Liver (tissue), 9 donors: Measurements from ENCODE around the gene PIGL. TPM values are rescaled to one million over a fixed set of nuclear protein-coding genes. Genes with fewer than 3 reads are reported as not detected.

Source experiments
- DNase-seq: peaks from one replicate; pipeline ENCODE4 v3.0.0-alpha.2; 2017; ENCODE audit warnings: low spot score
- H3K27ac ChIP-seq, 2 donors: one replicate each; pipeline ENCODE4 v1.7.0; 2013; ENCODE audit warnings: inconsistent platforms in 2 of 2, low read length in 2 of 2, control low read depth in 1 of 2, low read depth in 1 of 2, mild to moderate bottlenecking in 1 of 2
- H3K27me3 ChIP-seq, 4 donors: one replicate each; pipeline versions ENCODE4 v1.6.1 to v1.7.0; 2013; ENCODE audit warnings: low read length in 3 of 4, inconsistent platforms in 1 of 4, mild to moderate bottlenecking in 1 of 4, moderate library complexity in 1 of 4; ENCODE audit not compliant: control insufficient read depth in 4 of 4, insufficient read depth in 4 of 4
- H3K36me3 ChIP-seq, 4 donors: one replicate each; pipeline versions ENCODE4 v1.6.1 to v1.7.0; 2013; ENCODE audit warnings: low read length in 3 of 4, mild to moderate bottlenecking in 3 of 4, low read depth in 1 of 4, moderate library complexity in 1 of 4; ENCODE audit not compliant: control insufficient read depth in 4 of 4, insufficient read depth in 3 of 4
- H3K4me1 ChIP-seq, 4 donors: one replicate each; pipeline versions ENCODE4 v1.6.1 to v1.7.0; 2013; ENCODE audit warnings: low read length in 3 of 4, mild to moderate bottlenecking in 3 of 4, moderate library complexity in 1 of 4; ENCODE audit not compliant: control insufficient read depth in 4 of 4, insufficient read depth in 4 of 4
- H3K4me3 ChIP-seq, 3 donors: one replicate each; pipeline versions ENCODE4 v1.6.1 to v1.7.0; 2013; ENCODE audit warnings: low read length in 3 of 3, control low read depth in 1 of 3, low read depth in 1 of 3, mild to moderate bottlenecking in 1 of 3
- H3K9ac ChIP-seq, 2 donors: one replicate each; pipeline ENCODE4 v1.7.0; 2013; ENCODE audit warnings: low read length in 2 of 2, mild to moderate bottlenecking in 2 of 2, moderate library complexity in 2 of 2, control low read depth in 1 of 2, low read depth in 1 of 2
- H3K9me3 ChIP-seq, 4 donors: one replicate each; pipeline versions ENCODE4 v1.6.1 to v1.7.0; 2013; ENCODE audit warnings: low read length in 3 of 4; ENCODE audit not compliant: control insufficient read depth in 4 of 4
- ATF3 ChIP-seq: IDR thresholded peaks from 2 replicates; pipeline ENCODE4 v1.6.1; 2016; ENCODE audit warnings: antibody characterized with exemption
- CTCF ChIP-seq: fragments of 150-350 bp; IDR thresholded peaks from 2 replicates; pipeline ENCODE4 v1.5.1; 2017; ENCODE audit warnings: improper control_type of control experiment, low read depth, low read length; ENCODE audit not compliant: missing input control
- EGR1 ChIP-seq, 2 donors: IDR thresholded peaks; 2 replicates each; pipeline ENCODE4 v1.6.1; 2016 to 2018; ENCODE audit warnings: antibody characterized with exemption in 2 of 2, low read depth in 2 of 2
- FOXA1 ChIP-seq: IDR thresholded peaks from 2 replicates; pipeline ENCODE4 v1.6.1; 2016; ENCODE audit warnings: antibody characterized with exemption
- FOXA2 ChIP-seq: IDR thresholded peaks from 2 replicates; pipeline ENCODE4 v1.6.1; 2016; ENCODE audit warnings: antibody characterized with exemption
- GABPA ChIP-seq, 2 donors: IDR thresholded peaks in 1 of 2; conservative IDR thresholded peaks in 1 of 2; 2 replicates each; pipeline ENCODE4 v1.6.1; 2016; ENCODE audit warnings: antibody characterized with exemption in 2 of 2, mild to moderate bottlenecking in 1 of 2, moderate library complexity in 1 of 2
- HNF4A ChIP-seq, 2 donors: conservative IDR thresholded peaks; 2 replicates each; pipeline ENCODE4 v1.6.1; 2016; ENCODE audit warnings: antibody characterized with exemption in 2 of 2, mild to moderate bottlenecking in 2 of 2
- HNF4G ChIP-seq: IDR thresholded peaks from 2 replicates; pipeline ENCODE4 v1.6.1; 2016; ENCODE audit warnings: antibody characterized with exemption
- JUND ChIP-seq, 2 donors: IDR thresholded peaks; 2 replicates each; pipeline ENCODE4 v1.6.1; 2016; ENCODE audit warnings: antibody characterized with exemption in 2 of 2
- MAX ChIP-seq: IDR thresholded peaks from 2 replicates; pipeline ENCODE4 v1.6.1; 2016; ENCODE audit warnings: antibody characterized with exemption
- RXRA ChIP-seq, 2 donors: IDR thresholded peaks; 2 replicates each; pipeline ENCODE4 v1.6.1; 2017 to 2018; ENCODE audit warnings: antibody characterized with exemption in 2 of 2, mild to moderate bottlenecking in 1 of 2
- SP1 ChIP-seq: IDR thresholded peaks from 2 replicates; pipeline ENCODE4 v1.6.1; 2018; ENCODE audit warnings: antibody characterized with exemption, mild to moderate bottlenecking
- YY1 ChIP-seq: IDR thresholded peaks from 2 replicates; pipeline ENCODE4 v1.6.1; 2016; ENCODE audit warnings: antibody characterized with exemption, mild to moderate bottlenecking
- ZBTB33 ChIP-seq: IDR thresholded peaks from 2 replicates; pipeline ENCODE4 v1.6.1; 2016; ENCODE audit warnings: antibody characterized with exemption
- WGBS: extraction: QIAGEN DNeasy Blood & Tissue Kit; methylation state at CpG from one replicate; pipeline ENCODE4 v1.1.7; 2013; 5-methylcytosine and 5-hydroxymethylcytosine counted together
- polyA plus RNA-seq, 2 donors: library from polyadenylated mRNA; stranded (reverse) in 1 of 2; unstranded in 1 of 2; fragments of 200-250 nt in 1 of 2; fragments of >200 nt in 1 of 2; fragmentation: Nextera tagmentation in 1 of 2; extraction: Ambion mirVana in 1 of 2; gene quantifications; one replicate each; pipeline versions ENCODE4 v1.2.1 to v1.2.3, GENCODE V29; 2013 to 2015
- total RNA-seq, 2 donors: library from RNA; depleted of rRNA; stranded (reverse); fragments of >200 nt; gene quantifications; one replicate each; pipeline ENCODE4 v1.2.3, GENCODE V29; 2014
- donor health status: healthy.
- donor health status: healthy.
- donor health status: healthy.
- donor health status: healthy.
- donor health status: healthy.

Gene PIGL
- total and polyA plus RNA-seq, 4 donors = 6.7 to 34.7 (median 14.7) TPM

- WGBS = 48% methylated on average over 3 of the region's 3 CpGs
- Histone ChIP-seq H3K9me3 (no peaks in the 10 kb centered on the region), H3K27ac (peak overlapping the region; percentile 93 to 99), H3K4me1 (peaks cover 8 to 50% (median 37%) of the 10 kb centered on the region in 4 donors), H3K27me3 (no peaks in the 10 kb centered on the region), H3K9ac (peak overlapping the region in 1 of 2 donors; percentile 53), H3K36me3 (no peaks in the 10 kb centered on the region), H3K4me3 (no peak overlapping the region)
- no peak for DNase-seq
- TF ChIP-seq FOXA1 (peak; percentile 74), HNF4A (conservative IDR thresholded peaks at IDR 0.05) (peak in 1 of 2 donors; percentile 36), FOXA2 (peak; percentile 81), RXRA (IDR thresholded peaks at IDR 0.05) (peak in 1 of 2 donors; percentile 31), SP1 (no peak), YY1 (peak; percentile 55), MAX (no peak)
These were observed 83.5 kb downstream of the PIGL start for GRCh38 chr17:16300554-16300953.

- no peaks in the 10 kb centered on the region for H3K36me3 ChIP-seq
- H3K27ac ChIP-seq = no peak overlapping the region
- peaks cover 8 to 48% (median 34%) of the 10 kb centered on the region in 4 donors for H3K4me1 ChIP-seq
- H3K27me3 ChIP-seq = no peaks in the 10 kb centered on the region
- no peaks in the 10 kb centered on the region for H3K9me3 ChIP-seq
- 99% methylated on average over 13 of the region's 13 CpGs for WGBS
- no peak for DNase-seq
- no peak for TF ChIP-seq EGR1 (IDR thresholded peaks at IDR 0.05; ENCODE audit: low read depth in 2 of 2)
- no peak for TF ChIP-seq MAX
- no peak for TF ChIP-seq YY1
- no peak for TF ChIP-seq HNF4G
- TF ChIP-seq RXRA (IDR thresholded peaks at IDR 0.05) = no peak
- no peak for TF ChIP-seq ZBTB33
- TF ChIP-seq GABPA (IDR thresholded peaks at IDR 0.05 in 1 of 2, conservative IDR thresholded peaks at IDR 0.05 in 1 of 2) = no peak
- TF ChIP-seq JUND (IDR thresholded peaks at IDR 0.05) = no peak
- no peak for TF ChIP-seq FOXA1
- TF ChIP-seq ATF3 = no peak
- H3K4me3 ChIP-seq = no peak overlapping the region
- H3K9ac ChIP-seq = no peak overlapping the region
These were observed 85.2 kb downstream of the PIGL start for GRCh38 chr17:16301963-16302855.

GRCh38 chr17:16302856-16303255 is 85.8 kb downstream of the PIGL start:
- H3K27ac ChIP-seq = no peak overlapping the region
- TF ChIP-seq HNF4A (conservative IDR thresholded peaks at IDR 0.05) (peak in 1 of 2 donors; percentile 17), CTCF (no peak)
- H3K4me3 ChIP-seq = no peak overlapping the region
- peaks cover 8 to 42% (median 28%) of the 10 kb centered on the region in 4 donors for H3K4me1 ChIP-seq
- 69% methylated on average over 4 of the region's 4 CpGs for WGBS
- H3K27me3 ChIP-seq = no peaks in the 10 kb centered on the region
- H3K9me3 ChIP-seq = no peaks in the 10 kb centered on the region
- no peak overlapping the region for H3K9ac ChIP-seq
- DNase-seq = no peak
- no peaks in the 10 kb centered on the region for H3K36me3 ChIP-seq
